Esophagus squamous epithelium (tissue), 4 donors: ENCODE data around the gene F2RL2.

ENCODE experiments used
- CTCF ChIP-seq, 6 experiments: fragments of 450-650 bp in 4 of 6; fragments of 200-600 bp in 2 of 6; sonication (generic) in 2 of 6; IDR thresholded peaks; one replicate each; pipeline ENCODE4 v1.5.1; 2016 to 2019; ENCODE audit warnings: antibody characterized with exemption in 6 of 6, mild to moderate bottlenecking in 4 of 6, moderate library complexity in 4 of 6
- POLR2A ChIP-seq, 4 donors: fragments of 450-650 bp; IDR thresholded peaks; one replicate each; pipeline ENCODE4 v1.6.1; 2017; ENCODE audit warnings: antibody characterized with exemption in 4 of 4, mild to moderate bottlenecking in 4 of 4, moderate library complexity in 3 of 4

GRCh38 chr5:76657683-76658311 lies 34.6 kb upstream of the F2RL2 start:
- no peak for TF ChIP-seq CTCF (IDR thresholded peaks at IDR 0.05)
- no peak for TF ChIP-seq POLR2A (IDR thresholded peaks at IDR 0.05)
